NK-92 (cell line): ENCODE measurements around the gene RTP5.

Experiments used
- DNase-seq: peaks from one replicate; lab custom pipeline; 2025; ENCODE audit not compliant: unreplicated experiment; lab: John Stamatoyannopoulos, UW

RTP5 gene

GRCh38 chr2:241843321-241844065 lies 26.0 kb upstream of the RTP5 start:
- no peak for DNase-seq

GRCh38 chr2:241844066-241844728 lies 25.3 kb upstream of the RTP5 start:
- no peak for DNase-seq

GRCh38 chr2:241844831-241845578 lies 24.5 kb upstream of the RTP5 start:
- no peak for DNase-seq

- no peak for DNase-seq
Observed at GRCh38 chr2:241846406-241846805, 23.1 kb upstream of the RTP5 start.

- no peak for DNase-seq
Observed at GRCh38 chr2:241848761-241849615, 20.5 kb upstream of the RTP5 start.

GRCh38 chr2:241849616-241850543 lies 19.6 kb upstream of the RTP5 start:
- DNase-seq, result no peak

- DNase-seq, result no peak
Observed at GRCh38 chr2:241850544-241851324, 18.8 kb upstream of the RTP5 start.

- DNase-seq, result no peak
Observed at GRCh38 chr2:241851325-241852115, 18.0 kb upstream of the RTP5 start.

GRCh38 chr2:241852116-241852980 lies 17.2 kb upstream of the RTP5 start:
- no peak for DNase-seq

GRCh38 chr2:241852981-241853631 lies 16.4 kb upstream of the RTP5 start:
- DNase-seq, result no peak

GRCh38 chr2:241853651-241854341 lies 15.7 kb upstream of the RTP5 start:
- no peak for DNase-seq

GRCh38 chr2:241854342-241855244 lies 14.9 kb upstream of the RTP5 start:
- DNase-seq, result no peak

GRCh38 chr2:241855245-241855887 lies 14.2 kb upstream of the RTP5 start:
- DNase-seq, result no peak

- no peak for DNase-seq
Observed at GRCh38 chr2:241855888-241856422, 13.6 kb upstream of the RTP5 start.
